ENCODE measurements around the gene ZNF521.

GRCh38 chr18:25038261-25038660, 313.7 kb downstream of the ZNF521 start:
- TF ChIP-seq, protein P1, sequence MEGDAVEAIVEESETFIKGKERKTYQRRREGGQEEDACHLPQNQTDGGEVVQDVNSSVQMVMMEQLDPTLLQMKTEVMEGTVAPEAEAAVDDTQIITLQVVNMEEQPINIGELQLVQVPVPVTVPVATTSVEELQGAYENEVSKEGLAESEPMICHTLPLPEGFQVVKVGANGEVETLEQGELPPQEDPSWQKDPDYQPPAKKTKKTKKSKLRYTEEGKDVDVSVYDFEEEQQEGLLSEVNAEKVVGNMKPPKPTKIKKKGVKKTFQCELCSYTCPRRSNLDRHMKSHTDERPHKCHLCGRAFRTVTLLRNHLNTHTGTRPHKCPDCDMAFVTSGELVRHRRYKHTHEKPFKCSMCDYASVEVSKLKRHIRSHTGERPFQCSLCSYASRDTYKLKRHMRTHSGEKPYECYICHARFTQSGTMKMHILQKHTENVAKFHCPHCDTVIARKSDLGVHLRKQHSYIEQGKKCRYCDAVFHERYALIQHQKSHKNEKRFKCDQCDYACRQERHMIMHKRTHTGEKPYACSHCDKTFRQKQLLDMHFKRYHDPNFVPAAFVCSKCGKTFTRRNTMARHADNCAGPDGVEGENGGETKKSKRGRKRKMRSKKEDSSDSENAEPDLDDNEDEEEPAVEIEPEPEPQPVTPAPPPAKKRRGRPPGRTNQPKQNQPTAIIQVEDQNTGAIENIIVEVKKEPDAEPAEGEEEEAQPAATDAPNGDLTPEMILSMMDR (IDR thresholded peaks at IDR 0.05; ENCODE audit: insufficient read depth, low read depth, low read length), result no peak
- TF ChIP-seq EZH2 (IDR thresholded peaks at IDR 0.05; ENCODE audit: insufficient read depth, low read length), result no peak
